GM21515 (cell line): ENCODE measurements around the gene ACTR8.

Experiments
- ATAC-seq: cut with Tn5 transposase; IDR thresholded peaks from one replicate; pipeline ENCODE4 v1.9.1; 2021; ENCODE audit not compliant: unreplicated experiment

ACTR8 gene

DNA sequence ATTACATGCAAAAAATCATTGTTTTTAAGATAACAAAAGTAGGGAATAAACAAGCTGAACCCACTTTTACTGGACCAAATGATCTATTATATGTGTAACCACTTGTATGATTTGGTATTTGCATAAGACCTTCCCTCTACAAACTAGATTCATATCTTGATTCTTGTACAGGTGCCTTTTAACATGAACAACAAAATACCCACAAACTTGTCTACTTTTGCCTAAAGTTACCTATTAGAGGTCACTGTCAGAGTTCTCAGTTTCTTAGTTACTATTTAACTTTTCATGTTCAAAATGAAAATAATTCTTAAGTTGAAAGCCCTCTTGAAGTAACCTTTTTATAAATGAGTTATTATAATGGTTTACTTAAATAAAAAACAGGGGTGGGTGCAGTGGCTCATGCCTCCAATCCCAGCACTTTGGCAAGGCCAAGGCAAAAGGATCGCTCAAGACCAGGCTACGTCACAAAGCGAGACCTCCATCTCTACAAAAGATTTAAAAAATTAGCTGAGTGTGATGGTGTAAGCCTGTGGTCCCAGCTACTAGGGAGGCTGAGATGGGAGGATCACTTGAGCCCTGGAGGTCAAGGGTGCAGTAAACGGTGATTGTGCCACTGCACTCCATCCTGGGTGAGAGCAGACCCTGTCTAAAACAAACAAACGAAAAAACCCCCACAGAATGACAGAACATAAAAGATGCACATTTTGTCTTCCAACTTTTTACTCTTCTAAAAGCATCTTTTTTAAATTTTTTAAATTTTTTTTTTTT is 16.0 kb downstream of the ACTR8 start:
- ATAC-seq, result no peak

DNA sequence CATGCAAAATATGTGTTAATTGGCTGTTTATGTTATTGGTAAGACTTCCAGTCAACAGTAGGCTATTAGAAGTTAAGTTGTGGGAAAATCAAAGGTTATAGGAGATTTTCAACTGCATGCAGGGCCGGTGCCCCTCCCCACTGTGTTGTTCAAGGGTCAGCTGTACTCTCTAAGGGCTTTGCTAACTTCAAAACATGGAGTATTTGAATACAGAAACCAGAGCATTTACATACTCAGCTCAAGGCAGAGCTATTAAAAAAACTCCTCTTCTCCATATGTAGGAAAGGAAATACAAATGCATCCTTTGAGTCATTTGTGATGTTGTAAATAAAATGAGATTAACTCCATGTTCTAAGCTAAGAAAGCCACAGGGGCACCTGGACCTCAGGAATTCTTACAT is 18.8 kb downstream of the ACTR8 start:
- no peak for ATAC-seq

DNA sequence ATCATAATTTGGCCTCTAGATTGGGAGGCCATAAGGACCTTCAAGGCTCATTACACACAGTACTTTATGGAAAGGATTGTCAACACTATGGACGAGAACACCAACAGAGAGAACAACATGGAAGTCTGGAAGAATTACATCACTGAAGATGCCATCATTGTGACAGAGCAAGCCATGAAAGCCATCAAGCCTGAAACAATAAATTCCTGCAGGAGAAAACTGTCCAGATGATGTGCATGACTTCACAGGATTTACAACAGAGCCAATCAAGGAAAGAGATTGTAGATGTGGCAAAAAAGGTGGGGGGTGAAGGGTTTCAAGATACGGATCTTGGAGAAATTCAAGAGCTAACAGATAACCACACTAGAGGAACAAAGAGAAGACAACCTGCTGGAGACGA is 19.7 kb downstream of the ACTR8 start:
- ATAC-seq, result no peak

DNA sequence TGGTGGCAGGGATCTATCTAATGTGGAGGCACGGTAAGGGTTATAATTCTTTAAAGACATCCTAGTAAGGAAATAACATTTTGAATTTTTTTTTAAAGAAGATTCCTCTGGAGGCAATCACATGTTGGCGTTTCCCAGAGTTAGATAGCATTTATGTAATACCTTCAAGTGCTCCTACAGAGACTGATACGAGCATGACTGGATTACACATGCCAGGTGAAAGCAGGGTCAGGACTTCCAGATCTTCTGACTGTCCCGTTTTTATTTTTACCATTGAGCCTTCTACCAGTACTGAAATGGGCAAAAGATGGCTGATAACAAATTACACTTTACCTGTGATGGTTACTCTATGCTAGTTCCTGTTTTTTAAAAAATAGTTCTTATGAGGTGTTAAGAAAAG is 21.8 kb downstream of the ACTR8 start:
- ATAC-seq, result no peak

DNA sequence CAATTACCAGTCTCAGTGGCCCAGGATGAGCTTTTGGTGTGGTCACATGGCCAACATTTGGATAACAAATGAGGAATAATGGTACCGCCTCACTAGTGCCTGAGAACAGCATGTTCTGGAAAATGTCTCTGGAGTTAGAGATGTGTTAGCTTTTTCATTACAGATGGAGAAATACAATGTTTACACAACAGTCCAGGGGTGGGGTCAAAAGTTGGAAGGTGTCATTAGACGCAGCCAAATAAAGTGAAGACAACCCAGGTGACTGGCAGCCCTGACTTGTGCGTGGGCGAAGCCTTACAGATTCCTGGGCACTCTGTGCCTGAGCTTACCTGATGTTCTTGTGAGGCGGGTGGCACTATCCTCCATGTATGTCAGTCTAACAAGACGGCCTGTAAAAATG is 22.8 kb downstream of the ACTR8 start:
- no peak for ATAC-seq

DNA sequence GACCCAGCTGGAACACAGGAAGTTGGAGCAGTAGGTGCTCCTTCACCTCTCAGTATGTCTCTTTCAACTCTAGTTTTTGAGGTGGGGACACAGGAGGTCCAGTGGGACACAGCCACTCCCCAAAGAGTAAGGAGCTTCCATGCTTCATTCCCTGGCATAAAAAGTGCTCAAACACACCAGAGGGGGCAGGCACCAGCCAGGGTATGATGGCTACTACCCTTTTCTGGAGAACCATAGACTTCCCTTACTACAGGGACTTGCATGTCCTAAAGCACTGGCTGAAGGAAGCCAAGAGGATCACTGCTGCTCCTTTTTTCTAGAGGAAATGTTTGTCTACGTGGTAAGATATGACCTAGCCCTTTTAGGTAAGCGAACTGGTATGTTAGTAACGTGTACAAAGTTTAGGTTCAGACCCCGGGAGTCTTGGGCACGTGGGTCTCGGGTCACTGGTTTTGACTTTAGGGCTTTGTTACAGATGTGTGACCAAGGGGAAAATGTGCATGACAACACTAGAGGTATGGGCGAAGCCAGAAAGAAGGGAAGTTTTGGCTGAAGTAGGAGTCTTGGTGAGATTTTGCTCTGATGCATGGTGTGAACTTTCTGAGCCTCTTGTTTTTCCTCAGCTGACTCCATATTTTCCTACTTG is 23.7 kb downstream of the ACTR8 start:
- no peak for ATAC-seq

DNA sequence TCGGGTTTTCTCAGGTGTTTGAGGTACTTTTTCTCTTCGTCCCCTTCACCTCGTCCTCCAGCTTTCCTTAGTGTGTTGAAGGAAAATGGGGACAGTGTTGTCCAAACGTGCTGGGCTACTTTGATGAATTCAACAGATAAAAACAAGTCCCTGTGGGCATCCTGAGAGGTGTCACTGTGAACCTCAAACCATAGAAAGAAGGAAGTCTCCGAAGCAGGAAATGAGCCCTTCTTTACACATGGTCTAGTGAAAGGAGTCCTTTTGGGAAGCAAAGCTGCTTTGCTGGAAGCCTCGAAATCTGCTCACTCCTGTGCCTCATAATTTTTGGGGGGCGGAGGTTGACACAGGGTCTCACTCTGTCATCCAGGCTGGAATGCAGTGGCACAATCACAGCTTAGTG is 25.0 kb downstream of the ACTR8 start:
- no peak for ATAC-seq

DNA sequence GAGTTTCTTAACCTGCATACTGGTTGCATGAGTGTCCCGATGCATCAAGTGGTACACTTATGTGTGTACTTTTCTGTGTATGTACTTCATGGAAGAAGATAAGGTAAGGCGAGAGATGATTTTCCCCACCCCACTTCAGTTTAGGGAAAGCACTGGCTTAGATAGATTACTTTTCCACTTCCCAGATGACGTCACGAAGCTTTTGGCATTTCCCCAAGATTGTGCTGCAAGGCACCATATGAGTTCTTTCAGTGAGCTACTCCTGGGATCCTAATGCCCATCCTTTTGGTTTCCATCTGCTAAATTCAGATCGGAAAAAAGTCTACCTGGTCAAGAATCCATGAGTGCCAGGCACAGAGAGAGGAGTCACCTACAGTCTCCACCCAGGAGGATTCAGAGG is 31.1 kb downstream of the ACTR8 start:
- ATAC-seq, result no peak

DNA sequence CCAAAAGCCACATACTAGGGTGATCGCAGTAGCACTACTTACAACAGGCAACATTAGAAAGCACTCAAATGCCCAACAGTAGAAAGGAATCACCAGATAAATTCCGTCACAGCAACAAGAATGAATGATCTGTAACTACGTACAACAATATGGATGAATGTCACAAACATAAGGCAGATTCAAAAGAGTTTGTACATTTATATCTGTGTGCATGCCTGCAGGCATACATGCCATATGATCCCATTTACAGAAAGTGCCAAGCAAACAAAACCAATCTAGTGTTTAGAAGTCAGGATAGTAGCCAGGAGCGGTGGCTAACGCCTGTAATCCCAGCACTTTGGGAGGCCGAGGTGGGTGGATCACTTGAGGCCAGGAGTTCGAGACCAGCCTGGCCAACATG is 32.0 kb downstream of the ACTR8 start:
- ATAC-seq, result no peak

DNA sequence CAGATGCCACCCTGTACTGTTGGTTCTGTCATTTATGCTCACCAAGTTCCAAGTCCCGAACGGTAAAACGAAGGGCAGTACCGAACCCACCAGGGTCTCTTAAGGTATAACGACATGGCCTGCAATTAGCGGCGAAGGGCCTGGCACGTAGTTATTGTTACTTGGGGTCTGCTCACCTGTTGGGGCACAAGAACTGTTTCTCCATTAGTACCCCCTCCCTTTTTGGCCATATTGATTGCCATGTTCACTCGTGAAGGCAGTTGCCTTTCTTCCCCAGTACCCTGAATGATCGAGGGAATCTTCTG is 35.1 kb downstream of the ACTR8 start:
- ATAC-seq, result no peak

DNA sequence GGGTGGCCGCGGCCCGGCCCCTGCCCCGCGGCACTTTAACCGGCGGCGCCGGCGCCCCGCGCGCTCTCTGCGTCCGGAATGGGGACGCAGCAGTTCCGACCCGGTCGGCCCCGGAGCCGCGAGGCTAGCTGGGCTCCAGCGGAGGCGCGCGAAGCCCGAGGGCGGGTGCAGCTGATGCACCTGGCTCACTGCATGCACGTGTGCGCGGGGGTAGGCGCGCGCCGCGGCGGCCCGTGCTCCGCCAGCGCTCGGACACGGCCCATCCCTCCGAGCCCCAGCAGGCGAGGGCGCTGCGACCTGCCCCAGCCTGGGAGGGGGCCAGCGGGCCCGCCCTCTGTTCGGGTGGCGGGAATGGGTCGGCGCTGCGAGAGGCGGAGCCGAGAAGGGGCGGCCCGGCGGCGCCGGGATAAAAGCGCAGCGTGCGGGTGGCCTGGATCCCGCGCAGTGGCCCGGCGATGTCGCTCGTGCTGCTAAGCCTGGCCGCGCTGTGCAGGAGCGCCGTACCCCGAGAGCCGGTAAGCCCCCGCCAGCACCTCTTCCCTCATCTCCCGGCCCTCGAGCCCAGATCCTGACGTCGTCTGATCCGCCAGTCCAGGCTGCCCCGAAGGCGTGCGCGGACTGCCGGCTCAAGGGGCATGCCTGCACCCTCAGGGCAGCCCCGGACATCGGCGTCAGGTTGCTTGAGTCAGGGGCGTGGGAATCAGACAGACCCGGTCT is 35.7 kb downstream of the ACTR8 start, which contains the start of the genes CHDH and IL17RB:
CHDH (minus strand) TSS at position 286 of the 717 bp plus-strand sequence. CDS start 22,411 bp downstream, outside the sequence.
IL17RB (plus strand) TSS at position 435 of the 717 bp plus-strand sequence; CDS start at position 456, 21 bp downstream.
- ATAC-seq, result peak; percentile 46

DNA sequence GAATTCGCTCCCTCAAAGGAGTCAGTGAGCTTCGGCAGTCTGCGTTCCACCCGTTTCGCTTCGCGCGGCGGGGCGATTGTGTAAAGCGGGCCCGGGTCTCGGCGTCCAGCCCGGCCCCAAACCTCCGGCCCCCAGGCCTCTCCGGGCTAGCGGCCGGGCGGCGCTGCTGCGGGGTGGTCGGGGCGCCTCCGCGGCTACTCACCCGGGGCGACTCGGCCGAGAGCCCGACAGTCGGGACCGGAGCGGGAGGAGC is 36.1 kb downstream of the ACTR8 start:
- no peak for ATAC-seq

DNA sequence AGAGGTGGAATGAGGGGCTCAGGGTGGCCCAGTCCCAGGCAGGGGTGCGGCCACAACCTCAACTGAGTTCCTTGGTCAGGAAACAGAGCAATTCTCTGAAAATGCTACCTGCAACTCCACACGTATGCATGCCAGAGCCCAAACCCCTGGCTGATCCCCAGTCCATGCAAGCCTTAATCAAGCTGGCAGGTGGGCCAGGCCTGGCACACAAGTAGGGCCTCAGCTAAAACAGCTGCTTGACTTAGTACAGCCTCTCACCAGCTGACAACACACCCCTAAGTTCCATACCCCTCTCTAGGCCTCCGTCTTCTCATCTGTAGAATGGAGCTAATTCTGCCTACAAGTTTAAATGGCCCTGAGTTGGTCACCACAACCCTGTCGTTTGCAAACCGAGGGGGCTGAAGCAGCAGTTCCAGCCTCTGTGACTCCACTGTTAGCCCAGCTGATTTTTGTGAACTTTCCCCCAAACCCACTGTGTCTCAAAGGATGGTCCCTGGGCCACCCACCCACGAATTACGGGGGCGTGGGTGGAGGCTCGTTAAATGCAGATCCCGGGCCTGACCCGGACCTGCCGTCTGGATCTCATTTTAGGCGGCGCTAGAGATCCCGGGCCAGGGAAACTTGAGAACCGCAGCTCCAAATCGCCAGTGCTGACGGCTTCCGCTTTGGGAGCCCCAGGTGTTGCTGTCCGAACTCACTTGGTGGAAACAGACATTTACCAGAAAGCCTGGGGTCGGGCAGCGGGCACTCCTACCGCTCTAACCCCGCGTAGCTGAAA is 36.7 kb downstream of the ACTR8 start:
- peak; percentile 24 for ATAC-seq

DNA sequence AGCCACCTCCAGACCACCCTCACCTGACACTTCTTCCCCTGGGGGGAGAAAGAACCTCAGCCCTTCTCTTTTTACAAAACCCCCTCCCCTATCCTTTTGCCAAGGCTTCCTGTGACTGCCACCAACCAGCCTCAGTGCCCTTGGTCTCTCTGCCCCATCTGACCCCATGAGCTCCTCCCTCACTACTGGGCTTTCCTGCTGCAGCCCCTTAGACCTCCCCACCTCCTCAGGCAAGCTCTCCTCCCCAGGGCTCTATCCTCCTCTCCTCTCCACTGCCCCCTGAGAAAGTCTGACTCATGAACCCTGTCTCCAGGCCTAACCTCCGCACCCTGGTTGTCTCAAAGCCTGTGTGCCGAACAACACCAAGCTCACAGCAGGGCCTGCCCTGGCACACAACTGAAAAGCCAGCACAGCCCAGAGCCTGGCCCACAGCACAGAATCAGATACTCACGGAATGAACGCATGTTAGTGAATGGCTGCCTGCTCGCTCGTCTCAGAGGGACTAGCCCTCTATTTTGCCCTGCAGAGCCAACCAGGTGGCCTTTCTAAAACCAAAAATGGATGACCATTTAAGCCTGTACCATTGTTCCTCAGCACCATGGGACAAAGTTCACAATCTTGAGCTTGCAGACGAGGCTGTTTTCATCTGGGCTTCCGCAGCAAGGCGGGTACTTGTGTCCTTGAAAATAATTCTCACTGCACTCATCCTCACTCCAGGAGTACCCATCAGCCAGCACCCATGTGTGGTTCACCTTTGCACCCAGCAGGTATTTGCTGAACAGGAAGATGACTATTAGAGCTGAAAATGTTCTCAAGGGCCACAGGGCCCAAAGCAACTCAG is 37.5 kb downstream of the ACTR8 start:
- ATAC-seq, result no peak

DNA sequence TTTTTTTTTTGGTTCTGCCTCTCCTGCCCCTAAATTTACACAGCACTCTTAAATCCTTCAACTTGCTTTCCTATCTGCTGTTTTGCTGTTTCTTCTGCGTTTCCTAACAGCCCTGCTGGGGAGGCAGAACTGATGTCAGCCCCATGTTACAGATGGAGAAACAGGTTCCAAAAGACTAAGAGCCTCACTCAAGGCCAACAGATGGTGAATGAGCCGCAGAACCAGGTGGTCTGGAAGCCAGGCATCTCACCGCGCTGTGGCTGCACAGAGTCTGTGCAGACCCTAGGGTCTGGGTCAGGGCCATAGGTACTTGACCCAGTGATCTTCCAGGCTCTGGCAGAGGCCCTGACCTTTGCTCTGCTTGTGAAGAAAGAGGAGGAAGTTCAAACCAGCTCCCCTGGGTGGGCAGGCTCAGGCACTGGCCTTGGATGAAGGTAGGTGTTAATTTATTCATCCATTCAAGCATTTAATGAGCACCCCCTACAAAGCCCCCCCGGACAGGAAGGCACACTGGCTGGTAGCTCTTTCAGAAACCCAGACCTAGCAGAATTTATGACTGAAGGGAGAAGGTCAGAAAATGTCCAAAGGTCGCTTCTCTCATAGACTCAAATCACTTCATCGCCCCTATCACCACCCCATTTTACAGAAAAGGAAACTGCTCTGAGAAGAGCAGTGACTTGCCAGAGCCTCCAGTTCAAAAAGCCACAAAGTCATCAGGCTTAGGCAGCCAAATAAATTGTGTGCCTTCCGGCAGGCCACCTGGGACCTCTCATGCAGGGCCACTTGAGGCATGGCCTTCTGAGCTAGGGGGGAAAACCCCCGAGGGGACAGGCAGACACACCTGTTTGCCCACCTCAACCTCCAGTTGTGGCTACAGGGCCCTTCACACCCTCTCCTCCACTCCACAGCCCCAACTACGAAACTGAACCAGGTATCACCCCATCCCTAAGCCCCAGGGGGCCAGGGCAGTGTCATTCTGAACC is 38.5 kb downstream of the ACTR8 start:
- ATAC-seq, result no peak

DNA sequence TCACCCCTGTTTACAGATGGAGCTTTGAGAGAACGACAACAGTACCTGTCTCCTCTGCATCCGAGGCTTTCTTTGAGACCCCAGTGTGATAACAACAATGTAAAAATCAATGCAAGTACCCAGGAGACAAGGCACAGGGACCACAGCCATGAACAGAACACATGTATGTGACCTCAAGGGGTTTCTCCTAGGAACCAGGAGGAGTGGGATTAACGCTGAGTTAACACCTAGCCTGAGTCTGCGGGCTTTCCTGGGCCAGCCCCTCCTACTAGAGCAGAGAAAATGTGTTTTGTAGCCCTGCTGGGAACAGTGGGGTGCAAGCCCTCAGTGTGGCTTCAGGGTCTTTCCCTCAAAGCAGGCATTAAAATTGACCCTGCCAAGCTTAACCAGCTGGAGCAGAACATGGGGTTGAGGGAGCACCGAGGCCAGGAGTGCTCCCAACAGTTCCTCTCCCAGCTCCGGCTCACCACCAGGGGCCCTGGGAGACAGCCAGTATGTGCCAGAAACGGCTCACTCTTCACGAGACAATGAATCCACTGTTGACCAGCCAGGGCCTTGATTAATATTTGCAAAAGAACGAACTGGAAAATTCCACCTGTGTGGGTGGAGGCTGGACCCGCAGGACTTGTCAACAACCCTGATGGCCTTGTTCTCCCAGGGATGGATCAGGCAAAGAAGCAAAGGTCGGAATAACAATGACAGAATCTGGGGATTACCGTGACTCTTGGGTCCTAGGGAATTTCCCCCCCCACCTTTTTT is 39.3 kb downstream of the ACTR8 start:
- no peak for ATAC-seq

DNA sequence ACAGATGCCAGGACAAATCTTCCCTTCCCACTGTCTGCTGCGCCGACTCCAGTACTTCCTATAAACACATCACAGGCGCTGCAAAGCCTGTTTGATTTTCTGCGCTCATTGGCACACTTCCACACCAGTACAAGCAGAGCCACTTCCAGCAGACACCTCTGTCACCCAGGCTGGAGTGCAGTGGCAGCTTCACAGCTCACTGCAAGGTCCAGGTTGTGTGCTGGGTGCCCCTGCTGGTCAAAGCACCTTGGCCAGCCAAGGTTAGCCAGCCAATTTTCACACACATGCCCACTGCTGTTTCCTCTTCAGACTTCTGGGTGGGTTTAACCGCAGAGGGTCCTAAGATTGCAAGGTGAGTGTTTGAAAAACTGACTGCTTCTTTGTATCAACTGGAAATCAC is 40.7 kb downstream of the ACTR8 start:
- ATAC-seq, result no peak

DNA sequence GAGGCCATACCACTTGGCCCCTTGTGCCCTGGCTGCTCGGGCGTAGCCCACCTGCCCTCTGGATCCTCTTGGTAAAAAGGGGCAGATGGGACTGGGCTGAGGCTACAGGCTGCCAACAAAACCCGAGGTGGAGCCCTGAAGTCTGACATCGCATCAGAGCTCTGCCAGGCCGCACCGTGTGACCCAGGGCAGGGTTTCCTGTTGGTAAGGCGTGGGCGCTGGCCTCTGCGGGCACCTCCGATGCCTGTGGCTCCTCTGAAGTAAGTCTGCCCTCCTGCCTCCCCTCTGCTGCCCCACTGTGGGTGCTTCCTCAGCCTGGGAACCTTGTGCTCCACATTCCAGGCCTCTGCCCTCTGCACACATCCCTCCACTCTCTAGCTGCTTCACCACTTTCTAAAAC is 44.6 kb downstream of the ACTR8 start:
- ATAC-seq, result no peak
